ENCODE data around the gene CASZ1. TPM values are rescaled to one million over a fixed set of nuclear protein-coding genes. Genes with fewer than 3 reads are reported as not detected.

Gene CASZ1
- total and polyA plus RNA-seq, 10 of the 15 experiments (the other 5 are each of a cell fraction or from before 2014, with no cell fraction given): 0.52 to 9.8 (median 3.7) TPM

- Histone ChIP-seq H3K27me3 (replicated peaks in 1 of 2; ENCODE audit: control insufficient read depth in 2 of 2, insufficient read depth in 2 of 2, low read length in 1 of 2) (no peaks in the 10 kb centered on the region), H3K9ac (ENCODE audit: control insufficient read depth, insufficient read depth, low read length) (no peak overlapping the region), H3K4me3 (no peak overlapping the region), H3K4me2 (ENCODE audit: control insufficient read depth, insufficient read depth) (no peak overlapping the region), H3K27ac (ENCODE audit: control insufficient read depth, insufficient read depth) (no peak overlapping the region), H4K20me1 (ENCODE audit: control insufficient read depth, insufficient read depth) (no peaks in the 10 kb centered on the region), H3K4me1 (ENCODE audit: control insufficient read depth, insufficient read depth, low read length) (no peaks in the 10 kb centered on the region), H3K36me3 (ENCODE audit: control insufficient read depth in 2 of 2, insufficient read depth in 2 of 2, low read length in 1 of 2) (peaks cover 0 to 5% of the 10 kb centered on the region in 2 experiments; a peak in 2 of 4 replicates), H3K79me2 (ENCODE audit: control insufficient read depth, insufficient read depth, low read length) (no peaks in the 10 kb centered on the region), H3K9me3 (replicated peaks; ENCODE audit: control insufficient read depth, insufficient read depth, low read length) (no peaks in the 10 kb centered on the region), H2AFZ (ENCODE audit: control insufficient read depth, low read depth, low read length) (no peak overlapping the region)
- SMC1A ChIA-PET (ENCODE audit: uncharacterized antibody, unreplicated experiment): no interaction called here
- ATAC-seq (no peak), FAIRE-seq (no peak), DNase-seq (ENCODE audit: low read depth, low spot score) (no peak)
- in situ Hi-C loops (cut with MboI) (no loop called here), intact Hi-C loops (cut with micrococcal nuclease; ENCODE audit: unreplicated experiment) (no loop called here)
- TF ChIP-seq REST (IDR thresholded peaks at IDR 0.05; ENCODE audit: low read depth, low read length): no peak
- no peak for TF ChIP-seq IKZF2 (IDR thresholded peaks at IDR 0.05)
- TF ChIP-seq RCOR1 (conservative IDR thresholded peaks at IDR 0.05; ENCODE audit: low read depth, low read length): no peak
- TF ChIP-seq, protein P1, sequence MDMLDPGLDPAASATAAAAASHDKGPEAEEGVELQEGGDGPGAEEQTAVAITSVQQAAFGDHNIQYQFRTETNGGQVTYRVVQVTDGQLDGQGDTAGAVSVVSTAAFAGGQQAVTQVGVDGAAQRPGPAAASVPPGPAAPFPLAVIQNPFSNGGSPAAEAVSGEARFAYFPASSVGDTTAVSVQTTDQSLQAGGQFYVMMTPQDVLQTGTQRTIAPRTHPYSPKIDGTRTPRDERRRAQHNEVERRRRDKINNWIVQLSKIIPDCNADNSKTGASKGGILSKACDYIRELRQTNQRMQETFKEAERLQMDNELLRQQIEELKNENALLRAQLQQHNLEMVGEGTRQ (IDR thresholded peaks at IDR 0.05; ENCODE audit: borderline replicate concordance, low read depth, low read length): no peak
- TF ChIP-seq ZBTB33 (IDR thresholded peaks at IDR 0.05): no peak
- BruUV-seq (replicated peaks): no TSS peak
- POLR2A ChIA-PET: no interaction called here
- RAD21 ChIA-PET (ENCODE audit: unreplicated experiment): no interaction called here
- CTCF ChIA-PET: no interaction called here
- 7% methylated on average over 13 of the region's 13 CpGs for WGBS (ENCODE audit: insufficient coverage, insufficient replicate concordance, low lambda C conversion rate, missing lambda C conversion rate)
Measured at GRCh38 chr1:10615332-10615731, 181.1 kb downstream of the CASZ1 start.
